T47D (cell line): ENCODE results near the gene IRF9.

Experiments
- DNase-seq, 2 experiments: peaks; one replicate each; pipeline versions ENCODE4 v3.0.0 to v3.0.0-alpha.2; 2011 to 2012; ENCODE audit warnings: low read depth in 1 of 2, low spot score in 1 of 2
- JUND ChIP-seq: IDR thresholded peaks from 2 replicates; pipeline ENCODE4 v1.6.1; 2012; ENCODE audit warnings: low read depth
- in situ Hi-C: cut with HindIII; loops from 2 replicates; pipeline ENCODE4 v1.10.0; 2016; ENCODE audit warnings: low sequenced_read_pairs, low pct_unique_long_range_greater_than_20kb

IRF9 gene

GRCh38 chr14:24179294-24179960 is 18.4 kb downstream of the IRF9 start:
- DNase-seq = no peak
- no peak for TF ChIP-seq JUND
- in situ Hi-C loops = no loop called here

- no peak for DNase-seq
- in situ Hi-C loops = no loop called here
- no peak for TF ChIP-seq JUND
Measured at GRCh38 chr14:24179961-24180796, 19.1 kb downstream of the IRF9 start.

GRCh38 chr14:24181371-24182077 is 20.5 kb downstream of the IRF9 start:
- in situ Hi-C loops = no loop called here
- no peak for DNase-seq
- TF ChIP-seq JUND = no peak

- no peak for DNase-seq
- in situ Hi-C loops = no loop called here
- no peak for TF ChIP-seq JUND
Measured at GRCh38 chr14:24182110-24182882, 21.2 kb downstream of the IRF9 start.

- TF ChIP-seq JUND = no peak
- in situ Hi-C loops = no loop called here
- DNase-seq = no peak
Measured at GRCh38 chr14:24183014-24183481, 22.0 kb downstream of the IRF9 start.

GRCh38 chr14:24184104-24184970 is 23.3 kb downstream of the IRF9 start:
- DNase-seq = no peak
- TF ChIP-seq JUND = no peak
- in situ Hi-C loops = no loop called here

GRCh38 chr14:24185026-24185425 is 24.0 kb downstream of the IRF9 start:
- TF ChIP-seq JUND = no peak
- in situ Hi-C loops = no loop called here
- DNase-seq = no peak

GRCh38 chr14:24185741-24186140 is 24.7 kb downstream of the IRF9 start:
- in situ Hi-C loops = no loop called here
- no peak for TF ChIP-seq JUND
- DNase-seq = no peak

GRCh38 chr14:24186831-24187538 is 25.9 kb downstream of the IRF9 start:
- DNase-seq = no peak
- in situ Hi-C loops = no loop called here
- TF ChIP-seq JUND = no peak

- in situ Hi-C loops = no loop called here
- no peak for DNase-seq
- no peak for TF ChIP-seq JUND
Measured at GRCh38 chr14:24187539-24187915, 26.5 kb downstream of the IRF9 start.
